ENCODE measurements around the gene TRAF3.

Gene TRAF3

GRCh38 chr14:102805371-102805891 lies 28.2 kb downstream of the TRAF3 start:
- Histone ChIP-seq H3K27me3 (ENCODE audit: control insufficient read depth, insufficient read depth, low read length) (no peaks in the 10 kb centered on the region), H3K27ac (ENCODE audit: low read length) (no peak overlapping the region), H3K4me3 (ENCODE audit: low read length) (no peak overlapping the region), H3K36me3 (ENCODE audit: control insufficient read depth, low read depth, low read length) (no peaks in the 10 kb centered on the region), H3K9ac (ENCODE audit: low read length) (no peak overlapping the region), H3K4me1 (ENCODE audit: control insufficient read depth, low read depth, low read length) (peaks cover 15% of the 10 kb centered on the region), H3K9me3 (ENCODE audit: control insufficient read depth, low read depth, low read length) (no peaks in the 10 kb centered on the region)

GRCh38 chr14:102805941-102806340 lies 28.7 kb downstream of the TRAF3 start:
- H3K27me3 ChIP-seq (ENCODE audit: control insufficient read depth, insufficient read depth, low read length): no peaks in the 10 kb centered on the region
- no peak overlapping the region for H3K4me3 ChIP-seq (ENCODE audit: low read length)
- no peaks in the 10 kb centered on the region for H3K9me3 ChIP-seq (ENCODE audit: control insufficient read depth, low read depth, low read length)
- H3K27ac ChIP-seq (ENCODE audit: low read length): no peak overlapping the region
- H3K4me1 ChIP-seq (ENCODE audit: control insufficient read depth, low read depth, low read length): peaks cover 15% of the 10 kb centered on the region
- H3K9ac ChIP-seq (ENCODE audit: low read length): no peak overlapping the region
- no peaks in the 10 kb centered on the region for H3K36me3 ChIP-seq (ENCODE audit: control insufficient read depth, low read depth, low read length)

- Histone ChIP-seq H3K4me1 (ENCODE audit: control insufficient read depth, low read depth, low read length) (peaks cover 15% of the 10 kb centered on the region), H3K27ac (ENCODE audit: low read length) (no peak overlapping the region)
Measured at GRCh38 chr14:102806447-102806846, 29.2 kb downstream of the TRAF3 start.

GRCh38 chr14:102807013-102807406 lies 29.8 kb downstream of the TRAF3 start:
- no peaks in the 10 kb centered on the region for H3K36me3 ChIP-seq (ENCODE audit: control insufficient read depth, low read depth, low read length)
- H3K4me1 ChIP-seq (ENCODE audit: control insufficient read depth, low read depth, low read length): peaks cover 15% of the 10 kb centered on the region
- no peak overlapping the region for H3K27ac ChIP-seq (ENCODE audit: low read length)
- no peak overlapping the region for H3K9ac ChIP-seq (ENCODE audit: low read length)
- no peak overlapping the region for H3K4me3 ChIP-seq (ENCODE audit: low read length)
- H3K27me3 ChIP-seq (ENCODE audit: control insufficient read depth, insufficient read depth, low read length): no peaks in the 10 kb centered on the region
- no peaks in the 10 kb centered on the region for H3K9me3 ChIP-seq (ENCODE audit: control insufficient read depth, low read depth, low read length)

More at GRCh38 chr14:102806447-102806846, 29.2 kb downstream of the TRAF3 start:
- Histone ChIP-seq H3K36me3 (ENCODE audit: control insufficient read depth, low read depth, low read length) (no peaks in the 10 kb centered on the region), H3K27me3 (ENCODE audit: control insufficient read depth, insufficient read depth, low read length) (no peaks in the 10 kb centered on the region), H3K4me3 (ENCODE audit: low read length) (no peak overlapping the region), H3K9me3 (ENCODE audit: control insufficient read depth, low read depth, low read length) (no peaks in the 10 kb centered on the region), H3K9ac (ENCODE audit: low read length) (no peak overlapping the region)

GRCh38 chr14:102809870-102810269 lies 32.6 kb downstream of the TRAF3 start:
- peaks cover 15% of the 10 kb centered on the region for H3K4me1 ChIP-seq (ENCODE audit: control insufficient read depth, low read depth, low read length)
- H3K4me3 ChIP-seq (ENCODE audit: low read length): no peak overlapping the region
- no peaks in the 10 kb centered on the region for H3K27me3 ChIP-seq (ENCODE audit: control insufficient read depth, insufficient read depth, low read length)
- H3K27ac ChIP-seq (ENCODE audit: low read length): no peak overlapping the region
- H3K9ac ChIP-seq (ENCODE audit: low read length): no peak overlapping the region
- H3K36me3 ChIP-seq (ENCODE audit: control insufficient read depth, low read depth, low read length): no peaks in the 10 kb centered on the region
- H3K9me3 ChIP-seq (ENCODE audit: control insufficient read depth, low read depth, low read length): no peaks in the 10 kb centered on the region

GRCh38 chr14:102810523-102810922 lies 33.3 kb downstream of the TRAF3 start:
- Histone ChIP-seq H3K4me3 (ENCODE audit: low read length) (no peak overlapping the region), H3K36me3 (ENCODE audit: control insufficient read depth, low read depth, low read length) (no peaks in the 10 kb centered on the region), H3K4me1 (ENCODE audit: control insufficient read depth, low read depth, low read length) (peaks cover 10% of the 10 kb centered on the region), H3K27ac (ENCODE audit: low read length) (no peak overlapping the region), H3K27me3 (ENCODE audit: control insufficient read depth, insufficient read depth, low read length) (no peaks in the 10 kb centered on the region), H3K9me3 (ENCODE audit: control insufficient read depth, low read depth, low read length) (no peaks in the 10 kb centered on the region), H3K9ac (ENCODE audit: low read length) (no peak overlapping the region)

- Histone ChIP-seq H3K4me3 (ENCODE audit: low read length) (no peak overlapping the region), H3K27ac (ENCODE audit: low read length) (no peak overlapping the region), H3K9ac (ENCODE audit: low read length) (no peak overlapping the region), H3K27me3 (ENCODE audit: control insufficient read depth, insufficient read depth, low read length) (no peaks in the 10 kb centered on the region), H3K36me3 (ENCODE audit: control insufficient read depth, low read depth, low read length) (no peaks in the 10 kb centered on the region), H3K9me3 (ENCODE audit: control insufficient read depth, low read depth, low read length) (no peaks in the 10 kb centered on the region), H3K4me1 (ENCODE audit: control insufficient read depth, low read depth, low read length) (peaks cover 2% of the 10 kb centered on the region)
Measured at GRCh38 chr14:102811254-102811963, 34.2 kb downstream of the TRAF3 start.

GRCh38 chr14:102811971-102812370 lies 34.7 kb downstream of the TRAF3 start:
- H3K27ac ChIP-seq (ENCODE audit: low read length): no peak overlapping the region
- H3K27me3 ChIP-seq (ENCODE audit: control insufficient read depth, insufficient read depth, low read length): no peaks in the 10 kb centered on the region

GRCh38 chr14:102813691-102814090 lies 36.4 kb downstream of the TRAF3 start:
- H3K9me3 ChIP-seq (ENCODE audit: control insufficient read depth, low read depth, low read length): no peaks in the 10 kb centered on the region
- H3K36me3 ChIP-seq (ENCODE audit: control insufficient read depth, low read depth, low read length): no peaks in the 10 kb centered on the region
- no peak overlapping the region for H3K4me3 ChIP-seq (ENCODE audit: low read length)
- H3K4me1 ChIP-seq (ENCODE audit: control insufficient read depth, low read depth, low read length): no peaks in the 10 kb centered on the region
- H3K9ac ChIP-seq (ENCODE audit: low read length): no peak overlapping the region
- no peak overlapping the region for H3K27ac ChIP-seq (ENCODE audit: low read length)
- no peaks in the 10 kb centered on the region for H3K27me3 ChIP-seq (ENCODE audit: control insufficient read depth, insufficient read depth, low read length)

More at GRCh38 chr14:102811971-102812370, 34.7 kb downstream of the TRAF3 start:
- Histone ChIP-seq H3K36me3 (ENCODE audit: control insufficient read depth, low read depth, low read length) (no peaks in the 10 kb centered on the region), H3K9me3 (ENCODE audit: control insufficient read depth, low read depth, low read length) (no peaks in the 10 kb centered on the region), H3K9ac (ENCODE audit: low read length) (no peak overlapping the region), H3K4me1 (ENCODE audit: control insufficient read depth, low read depth, low read length) (no peaks in the 10 kb centered on the region), H3K4me3 (ENCODE audit: low read length) (no peak overlapping the region)

GRCh38 chr14:102817318-102817717 lies 40.1 kb downstream of the TRAF3 start:
- Histone ChIP-seq H3K9ac (ENCODE audit: low read length) (no peak overlapping the region), H3K4me3 (ENCODE audit: low read length) (no peak overlapping the region)

GRCh38 chr14:102817942-102818940 lies 41.0 kb downstream of the TRAF3 start:
- no peaks in the 10 kb centered on the region for H3K36me3 ChIP-seq (ENCODE audit: control insufficient read depth, low read depth, low read length)
- H3K4me3 ChIP-seq (ENCODE audit: low read length): no peak overlapping the region
- H3K9ac ChIP-seq (ENCODE audit: low read length): no peak overlapping the region
- H3K4me1 ChIP-seq (ENCODE audit: control insufficient read depth, low read depth, low read length): peaks cover 8% of the 10 kb centered on the region
- no peaks in the 10 kb centered on the region for H3K9me3 ChIP-seq (ENCODE audit: control insufficient read depth, low read depth, low read length)
- H3K27me3 ChIP-seq (ENCODE audit: control insufficient read depth, insufficient read depth, low read length): no peaks in the 10 kb centered on the region
- H3K27ac ChIP-seq (ENCODE audit: low read length): no peak overlapping the region

More at GRCh38 chr14:102817318-102817717, 40.1 kb downstream of the TRAF3 start:
- Histone ChIP-seq H3K27me3 (ENCODE audit: control insufficient read depth, insufficient read depth, low read length) (no peaks in the 10 kb centered on the region), H3K4me1 (ENCODE audit: control insufficient read depth, low read depth, low read length) (peaks cover 8% of the 10 kb centered on the region), H3K9me3 (ENCODE audit: control insufficient read depth, low read depth, low read length) (no peaks in the 10 kb centered on the region), H3K27ac (ENCODE audit: low read length) (no peak overlapping the region), H3K36me3 (ENCODE audit: control insufficient read depth, low read depth, low read length) (no peaks in the 10 kb centered on the region)

All from iPS-18a (cell line).